Activated CD8-positive, alpha-beta memory T cell treated with anti-CD3 and anti-CD28 coated beads, Interleukin-2, amount 50 U/mL, for 48 hours (primary cell): ENCODE measurements around the gene RCAN1.
"Not testable (repeated sequence)": the region's sequence is repeated elsewhere in the genome, so short reads cannot be mapped to it uniquely, and the experiment has no call there.

Experiments
- DNase-seq: peaks from one replicate; pipeline ENCODE4 v3.0.0-alpha.2; 2020

RCAN1 gene

GRCh38 chr21:34597406-34597805, 17.5 kb downstream of the RCAN1 start:
- no peak for DNase-seq

GRCh38 chr21:34596561-34597271, 18.2 kb downstream of the RCAN1 start:
- no peak for DNase-seq

- no peak for DNase-seq
These were observed 19.5 kb downstream of the RCAN1 start for GRCh38 chr21:34595457-34595856.

GRCh38 chr21:34594566-34595234, 20.2 kb downstream of the RCAN1 start:
- DNase-seq = no peak

GRCh38 chr21:34593954-34594531, 20.9 kb downstream of the RCAN1 start:
- DNase-seq = no peak

GRCh38 chr21:34593423-34593822, 21.5 kb downstream of the RCAN1 start:
- DNase-seq = no peak

- DNase-seq = no peak
These were observed 22.6 kb downstream of the RCAN1 start for GRCh38 chr21:34592120-34592955.

GRCh38 chr21:34590520-34590919, 24.4 kb downstream of the RCAN1 start:
- DNase-seq = no peak

GRCh38 chr21:34589511-34590282, 25.2 kb downstream of the RCAN1 start:
- no peak for DNase-seq

GRCh38 chr21:34583926-34584563, 30.9 kb downstream of the RCAN1 start:
- DNase-seq = no peak

GRCh38 chr21:34582506-34583150, 32.3 kb downstream of the RCAN1 start:
- DNase-seq = no peak

GRCh38 chr21:34580181-34580700, 34.7 kb downstream of the RCAN1 start:
- DNase-seq = no peak

- DNase-seq = no peak
These were observed 35.5 kb downstream of the RCAN1 start for GRCh38 chr21:34579411-34579810.

GRCh38 chr21:34576041-34576511, 38.8 kb downstream of the RCAN1 start:
- DNase-seq = no peak

GRCh38 chr21:34574601-34575529, 40.0 kb downstream of the RCAN1 start:
- DNase-seq = no peak

GRCh38 chr21:34571994-34572393, 42.9 kb downstream of the RCAN1 start:
- DNase-seq = no peak

- no peak for DNase-seq
These were observed 44.6 kb downstream of the RCAN1 start for GRCh38 chr21:34570313-34570712.

GRCh38 chr21:34569381-34569979, 45.4 kb downstream of the RCAN1 start:
- DNase-seq = no peak

GRCh38 chr21:34568801-34569200, 46.1 kb downstream of the RCAN1 start:
- not testable (repeated sequence) for DNase-seq
